Keratinocyte (primary cell): Measurements from ENCODE around the gene GDPD4.

Source experiments
- EZH2 ChIP-seq: IDR thresholded peaks from one replicate; pipeline ENCODE4 v1.6.1; 2012; ENCODE audit warnings: inconsistent platforms, mild to moderate bottlenecking, low read length, moderate library complexity
- TF ChIP-seq, protein P1 (sequence below), 3 experiments: IDR thresholded peaks in 1 of 3; conservative IDR thresholded peaks in 1 of 3; optimal IDR thresholded peaks in 1 of 3; 2 replicates in 2 of 3; 3 replicates in 1 of 3; pipeline versions ENCODE3 to v1.5.1; 2011; ENCODE audit warnings: low read length in 3 of 3, mild to moderate bottlenecking in 3 of 3, moderate library complexity in 2 of 3, control low read depth in 1 of 3, inconsistent platforms in 1 of 3; ENCODE audit not compliant: insufficient read depth in 2 of 3; ENCODE audit errors: extremely low read depth in 1 of 3

DNA sequence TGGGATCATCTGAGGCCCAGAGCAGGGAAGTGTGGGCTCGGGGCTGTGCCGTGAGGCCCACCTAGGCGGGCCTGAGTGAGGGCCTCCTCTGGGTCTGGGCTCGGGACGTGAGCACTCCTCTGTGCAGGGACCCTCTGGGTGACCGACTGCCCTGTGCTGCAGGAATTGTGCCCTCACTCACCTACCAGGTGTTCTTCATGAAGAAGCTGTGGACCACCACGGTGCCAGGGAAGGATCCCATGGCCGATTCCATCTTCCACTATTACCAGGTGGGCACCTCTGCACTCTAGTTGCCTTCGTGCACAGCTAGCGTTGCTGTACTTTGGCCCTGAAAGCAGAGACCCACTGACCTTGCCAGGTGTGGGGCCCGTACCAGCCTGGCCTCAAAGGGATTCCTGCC, 93.0 kb downstream of the GDPD4 start:
- TF ChIP-seq, protein P1, sequence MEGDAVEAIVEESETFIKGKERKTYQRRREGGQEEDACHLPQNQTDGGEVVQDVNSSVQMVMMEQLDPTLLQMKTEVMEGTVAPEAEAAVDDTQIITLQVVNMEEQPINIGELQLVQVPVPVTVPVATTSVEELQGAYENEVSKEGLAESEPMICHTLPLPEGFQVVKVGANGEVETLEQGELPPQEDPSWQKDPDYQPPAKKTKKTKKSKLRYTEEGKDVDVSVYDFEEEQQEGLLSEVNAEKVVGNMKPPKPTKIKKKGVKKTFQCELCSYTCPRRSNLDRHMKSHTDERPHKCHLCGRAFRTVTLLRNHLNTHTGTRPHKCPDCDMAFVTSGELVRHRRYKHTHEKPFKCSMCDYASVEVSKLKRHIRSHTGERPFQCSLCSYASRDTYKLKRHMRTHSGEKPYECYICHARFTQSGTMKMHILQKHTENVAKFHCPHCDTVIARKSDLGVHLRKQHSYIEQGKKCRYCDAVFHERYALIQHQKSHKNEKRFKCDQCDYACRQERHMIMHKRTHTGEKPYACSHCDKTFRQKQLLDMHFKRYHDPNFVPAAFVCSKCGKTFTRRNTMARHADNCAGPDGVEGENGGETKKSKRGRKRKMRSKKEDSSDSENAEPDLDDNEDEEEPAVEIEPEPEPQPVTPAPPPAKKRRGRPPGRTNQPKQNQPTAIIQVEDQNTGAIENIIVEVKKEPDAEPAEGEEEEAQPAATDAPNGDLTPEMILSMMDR (optimal IDR thresholded peaks at IDR 0.05 in 1 of 3, IDR thresholded peaks at IDR 0.05 in 1 of 3, conservative IDR thresholded peaks at IDR 0.05 in 1 of 3; ENCODE audit: extremely low read depth in 1 of 3, insufficient read depth in 2 of 3, low read length in 3 of 3), result no peak
- no peak for TF ChIP-seq EZH2
